IPS-18a (cell line): ENCODE results near the gene HYCC1.
"Not testable (repeated sequence)": the region's sequence is repeated elsewhere in the genome, so short reads cannot be mapped to it uniquely, and the experiment has no call there.

ENCODE experiments used
- H3K27ac ChIP-seq: one replicate; pipeline ENCODE4 v1.5.1; 2013; ENCODE audit warnings: low read length
- H3K27me3 ChIP-seq: one replicate; pipeline ENCODE4 v1.6.1; 2013; ENCODE audit warnings: mild to moderate bottlenecking, low read length; ENCODE audit not compliant: control insufficient read depth, insufficient read depth
- H3K36me3 ChIP-seq: one replicate; pipeline ENCODE4 v1.6.1; 2013; ENCODE audit warnings: low read depth, low read length; ENCODE audit not compliant: control insufficient read depth
- H3K4me1 ChIP-seq: one replicate; pipeline ENCODE4 v1.6.1; 2013; ENCODE audit warnings: low read depth, low read length; ENCODE audit not compliant: control insufficient read depth
- H3K4me3 ChIP-seq: one replicate; pipeline ENCODE4 v1.5.1; 2013; ENCODE audit warnings: low read length
- H3K9ac ChIP-seq: one replicate; pipeline ENCODE4 v1.6.1; 2013; ENCODE audit warnings: mild to moderate bottlenecking, low read length, moderate library complexity
- H3K9me3 ChIP-seq: one replicate; pipeline ENCODE4 v1.6.1; 2013; ENCODE audit warnings: low read depth, low read length; ENCODE audit not compliant: control insufficient read depth

The HYCC1 gene

DNA sequence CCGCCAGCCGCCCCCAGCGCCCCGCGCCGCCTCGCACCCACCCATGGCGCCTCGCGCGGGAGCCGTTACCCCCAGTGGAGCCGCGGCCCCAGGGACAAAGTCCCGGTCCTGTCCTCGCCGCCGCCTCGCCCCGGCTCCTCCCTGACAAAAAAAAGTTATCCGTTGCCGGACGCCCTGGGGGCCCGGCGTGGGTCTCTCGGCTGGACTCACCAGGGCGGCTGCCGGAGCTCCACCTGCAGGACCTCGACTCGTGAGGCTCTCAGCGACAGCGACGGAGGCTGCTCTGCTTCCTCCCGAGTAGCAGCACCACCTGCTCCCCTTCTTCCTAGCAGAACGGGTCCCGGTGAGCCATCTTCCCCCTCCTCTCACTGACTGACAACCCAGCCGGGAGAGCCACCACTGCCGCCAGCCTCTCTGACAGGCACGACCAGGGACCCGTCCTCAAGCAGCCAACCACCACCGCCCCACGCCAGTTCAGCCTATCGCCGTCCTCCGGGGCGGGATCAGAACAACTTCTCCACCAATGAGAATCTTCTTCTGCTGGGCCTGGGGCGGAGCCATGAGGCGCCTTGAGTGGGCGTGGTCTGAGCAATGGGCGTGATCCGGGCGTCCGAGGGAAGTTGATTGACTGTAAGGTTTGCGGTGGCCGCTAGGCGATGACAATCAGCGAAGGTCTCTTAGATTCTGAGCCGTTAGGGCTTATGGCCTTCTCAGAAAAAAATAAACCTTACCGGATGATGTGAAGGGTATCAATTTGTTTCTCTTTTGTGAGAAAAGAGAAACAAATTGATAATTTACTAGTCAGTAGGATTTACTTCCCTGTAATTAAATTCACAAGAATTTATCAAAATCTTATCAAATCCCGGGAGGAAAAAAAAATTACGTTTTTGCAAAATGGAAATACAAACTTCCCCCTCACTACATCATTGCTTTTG, at the start of gene HYCC1:
HYCC1 (minus strand) TSS at position 416 of the 935 bp plus-strand sequence. CDS start 23,019 bp downstream, outside the sequence.
- peak within 1 kb of the TSS; percentile 85 for H3K4me3 ChIP-seq
- H3K4me1 ChIP-seq = peaks cover 22% of the 10 kb centered on the region

GRCh38 chr7:23062452-23062851, 48.5 kb upstream of the HYCC1 start:
- Histone ChIP-seq H3K27me3 (no peaks in the 10 kb centered on the region), H3K36me3 (no peaks in the 10 kb centered on the region), H3K4me1 (no peaks in the 10 kb centered on the region), H3K9ac (no peak overlapping the region), H3K4me3 (no peak overlapping the region), H3K9me3 (no peaks in the 10 kb centered on the region), H3K27ac (no peak overlapping the region)

More for the DNA sequence above, at the start of gene HYCC1:
- peak within 1 kb of the TSS; percentile 66 for H3K9ac ChIP-seq
- H3K27me3 ChIP-seq = no peaks in the 10 kb centered on the region
- no peaks in the 10 kb centered on the region for H3K36me3 ChIP-seq
- H3K27ac ChIP-seq = no peak within 1 kb of the TSS
- H3K9me3 ChIP-seq = no peaks in the 10 kb centered on the region

DNA sequence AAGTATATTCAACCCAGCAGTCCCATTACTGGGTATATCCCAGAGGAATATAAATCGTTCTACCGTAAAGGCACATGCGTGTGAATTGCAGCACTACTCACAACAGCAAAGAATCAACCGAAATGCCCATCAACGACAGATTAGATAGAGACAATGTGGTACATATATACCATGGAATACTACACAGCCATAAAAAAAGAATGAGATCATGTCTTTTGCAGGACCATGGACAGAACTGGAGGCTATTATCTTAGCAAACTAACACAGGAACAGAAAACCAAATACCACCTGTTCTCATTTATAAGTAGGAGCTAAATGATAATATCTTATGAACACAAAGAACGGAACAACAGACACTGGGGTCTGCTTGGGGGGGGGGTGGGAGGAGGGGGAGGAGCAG, 47.4 kb upstream of the HYCC1 start:
- Histone ChIP-seq H3K4me1 (no peaks in the 10 kb centered on the region), H3K36me3 (no peaks in the 10 kb centered on the region), H3K9me3 (no peaks in the 10 kb centered on the region), H3K27ac (no peak overlapping the region), H3K9ac (no peak overlapping the region), H3K4me3 (no peak overlapping the region), H3K27me3 (no peaks in the 10 kb centered on the region)

GRCh38 chr7:23058408-23059096, 44.6 kb upstream of the HYCC1 start:
- H3K4me1 ChIP-seq = peaks cover 6% of the 10 kb centered on the region
- H3K36me3 ChIP-seq = no peaks in the 10 kb centered on the region
- no peak overlapping the region for H3K4me3 ChIP-seq
- no peaks in the 10 kb centered on the region for H3K27me3 ChIP-seq
- no peak overlapping the region for H3K9ac ChIP-seq
- no peaks in the 10 kb centered on the region for H3K9me3 ChIP-seq
- no peak overlapping the region for H3K27ac ChIP-seq

- Histone ChIP-seq H3K4me3 (no peak overlapping the region), H3K27me3 (no peaks in the 10 kb centered on the region), H3K4me1 (peaks cover 6% of the 10 kb centered on the region), H3K9me3 (no peaks in the 10 kb centered on the region), H3K27ac (no peak overlapping the region), H3K9ac (no peak overlapping the region), H3K36me3 (no peaks in the 10 kb centered on the region)
These were observed 41.8 kb upstream of the HYCC1 start for GRCh38 chr7:23055582-23056178.

DNA sequence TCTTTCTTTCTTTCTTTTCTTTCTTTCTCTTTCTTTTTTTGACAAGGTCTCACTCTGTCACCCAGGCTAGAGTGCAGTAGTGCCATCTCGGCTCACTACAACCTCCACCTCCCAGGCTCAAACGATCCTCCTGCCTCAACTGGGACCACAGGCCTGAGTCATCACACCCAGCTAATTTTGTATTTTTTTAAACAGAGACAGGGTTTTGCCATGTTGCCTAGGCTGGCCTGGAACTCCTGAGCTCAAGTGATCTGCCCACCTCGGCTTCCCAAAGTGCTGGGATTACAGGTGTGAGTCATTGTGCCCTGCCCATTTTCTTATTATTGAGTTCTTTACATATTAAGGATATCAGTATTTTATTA, 37.2 kb upstream of the HYCC1 start:
- not testable (repeated sequence) for H3K27ac ChIP-seq, H3K27me3 ChIP-seq, H3K9ac ChIP-seq, H3K4me1 ChIP-seq, H3K36me3 ChIP-seq, H3K4me3 ChIP-seq, H3K9me3 ChIP-seq

- H3K36me3 ChIP-seq, H3K27ac ChIP-seq: not testable (repeated sequence)
These were observed 32.4 kb upstream of the HYCC1 start for GRCh38 chr7:23046336-23046735.

DNA sequence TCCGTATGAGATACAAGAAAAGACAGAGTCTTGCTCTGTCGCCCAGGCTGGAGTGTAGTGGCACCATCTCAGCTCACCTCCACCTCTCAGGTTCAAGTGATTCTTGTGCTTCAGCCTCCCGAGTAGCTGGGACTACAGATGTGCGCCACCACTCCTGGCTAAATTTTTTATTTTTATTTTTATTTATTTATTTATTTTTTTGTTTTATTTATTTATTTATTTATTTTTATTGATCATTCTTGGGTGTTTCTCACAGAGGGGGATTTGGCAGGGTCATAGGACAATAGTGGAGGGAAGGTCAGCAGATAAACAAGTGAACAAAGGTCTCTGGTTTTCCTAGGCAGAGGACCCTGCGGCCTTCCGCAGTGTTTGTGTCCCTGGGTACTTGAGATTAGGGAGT, 31.2 kb upstream of the HYCC1 start:
- not testable (repeated sequence) for H3K36me3 ChIP-seq, H3K9ac ChIP-seq, H3K27ac ChIP-seq, H3K27me3 ChIP-seq, H3K4me1 ChIP-seq, H3K9me3 ChIP-seq, H3K4me3 ChIP-seq

More at GRCh38 chr7:23046336-23046735, 32.4 kb upstream of the HYCC1 start:
- not testable (repeated sequence) for H3K27me3 ChIP-seq, H3K4me1 ChIP-seq, H3K9ac ChIP-seq, H3K9me3 ChIP-seq, H3K4me3 ChIP-seq

DNA sequence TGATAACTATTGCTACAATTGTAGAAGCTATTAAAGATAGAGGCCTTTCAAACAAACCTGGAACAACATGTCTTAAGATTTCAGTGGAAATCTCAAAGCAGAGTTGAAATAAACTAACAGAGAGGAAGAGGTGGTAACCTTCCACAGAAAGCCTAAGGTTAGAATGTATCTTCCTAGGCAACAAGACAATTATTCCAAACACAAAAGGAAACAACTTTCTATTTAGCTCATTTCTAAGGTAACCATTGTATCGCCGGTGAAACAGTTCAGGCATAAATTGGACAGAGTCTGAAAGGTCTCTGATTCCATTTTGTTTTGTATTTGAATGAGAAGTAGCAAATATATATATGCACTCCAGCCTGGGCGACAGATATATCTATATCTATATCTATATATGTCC, 30.7 kb upstream of the HYCC1 start:
- H3K4me1 ChIP-seq = no peaks in the 10 kb centered on the region
- H3K9ac ChIP-seq = no peak overlapping the region
- H3K4me3 ChIP-seq = no peak overlapping the region
- no peaks in the 10 kb centered on the region for H3K27me3 ChIP-seq
- H3K36me3 ChIP-seq = no peaks in the 10 kb centered on the region
- no peaks in the 10 kb centered on the region for H3K9me3 ChIP-seq
- H3K27ac ChIP-seq = no peak overlapping the region

GRCh38 chr7:23043441-23043840, 29.5 kb upstream of the HYCC1 start:
- no peaks in the 10 kb centered on the region for H3K9me3 ChIP-seq
- H3K36me3 ChIP-seq = no peaks in the 10 kb centered on the region
- no peak overlapping the region for H3K27ac ChIP-seq
- no peaks in the 10 kb centered on the region for H3K4me1 ChIP-seq
- no peak overlapping the region for H3K4me3 ChIP-seq
- no peak overlapping the region for H3K9ac ChIP-seq
- H3K27me3 ChIP-seq = no peaks in the 10 kb centered on the region

DNA sequence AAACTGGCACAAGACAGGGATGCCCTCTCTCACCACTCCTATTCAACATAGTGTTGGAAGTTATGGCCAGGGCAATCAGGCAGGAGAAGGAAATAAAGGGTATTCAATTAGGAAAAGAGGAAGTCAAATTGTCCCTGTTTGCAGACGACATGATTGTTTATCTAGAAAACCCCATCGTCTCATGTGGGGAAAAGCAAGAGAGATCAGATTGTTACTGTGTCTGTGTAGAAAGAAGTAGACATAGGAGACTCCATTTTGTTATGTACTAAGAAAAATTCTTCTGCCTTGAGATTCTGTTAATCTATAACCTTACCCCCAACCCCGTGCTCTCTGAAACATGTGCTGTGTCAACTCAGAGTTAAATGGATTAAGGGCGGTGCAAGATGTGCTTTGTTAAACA, 25.7 kb upstream of the HYCC1 start:
- H3K36me3 ChIP-seq, H3K9me3 ChIP-seq, H3K27ac ChIP-seq, H3K4me1 ChIP-seq, H3K27me3 ChIP-seq, H3K4me3 ChIP-seq, H3K9ac ChIP-seq: not testable (repeated sequence)
